ENCODE measurements around the gene KCNQ2. TPM values are rescaled to one million over a fixed set of nuclear protein-coding genes. Genes with fewer than 3 reads are reported as not detected.

The KCNQ2 gene
- total RNA-seq, 2 donors from 2014 or later: 0.19 to 0.27 TPM

DNA sequence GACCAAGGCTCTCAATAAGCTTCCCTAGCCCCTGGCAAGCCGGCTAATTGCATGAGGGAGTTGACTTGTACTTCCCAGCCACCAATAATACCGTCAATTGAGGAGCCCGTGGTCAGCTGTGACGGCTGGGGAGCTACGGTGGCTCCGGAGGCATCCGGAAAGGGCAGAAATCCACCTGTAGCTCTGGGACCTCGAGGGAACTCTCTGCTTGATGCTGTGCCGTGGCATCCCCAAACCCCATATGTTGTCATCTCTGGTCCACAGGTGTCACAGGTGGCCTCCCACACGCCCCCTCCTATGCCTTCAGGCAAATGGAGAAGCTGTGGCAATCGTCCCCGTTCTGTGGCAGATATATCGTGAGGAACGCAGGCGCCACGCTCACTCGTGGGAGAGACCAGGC, 5.5 kb upstream of the KCNQ2 start:
- H3K4me3 ChIP-seq: no peak overlapping the region
- intact Hi-C loops (cut with DNase I): no loop called here
- no peaks in the 10 kb centered on the region for H3K4me1 ChIP-seq
- H3K9ac ChIP-seq (ENCODE audit: low read depth in 2 of 2, low read length in 2 of 2): no peak overlapping the region
- no peak for DNase-seq
- no peaks in the 10 kb centered on the region for H3K36me3 ChIP-seq
- no peak overlapping the region for H3K27ac ChIP-seq
- TF ChIP-seq, protein P1, sequence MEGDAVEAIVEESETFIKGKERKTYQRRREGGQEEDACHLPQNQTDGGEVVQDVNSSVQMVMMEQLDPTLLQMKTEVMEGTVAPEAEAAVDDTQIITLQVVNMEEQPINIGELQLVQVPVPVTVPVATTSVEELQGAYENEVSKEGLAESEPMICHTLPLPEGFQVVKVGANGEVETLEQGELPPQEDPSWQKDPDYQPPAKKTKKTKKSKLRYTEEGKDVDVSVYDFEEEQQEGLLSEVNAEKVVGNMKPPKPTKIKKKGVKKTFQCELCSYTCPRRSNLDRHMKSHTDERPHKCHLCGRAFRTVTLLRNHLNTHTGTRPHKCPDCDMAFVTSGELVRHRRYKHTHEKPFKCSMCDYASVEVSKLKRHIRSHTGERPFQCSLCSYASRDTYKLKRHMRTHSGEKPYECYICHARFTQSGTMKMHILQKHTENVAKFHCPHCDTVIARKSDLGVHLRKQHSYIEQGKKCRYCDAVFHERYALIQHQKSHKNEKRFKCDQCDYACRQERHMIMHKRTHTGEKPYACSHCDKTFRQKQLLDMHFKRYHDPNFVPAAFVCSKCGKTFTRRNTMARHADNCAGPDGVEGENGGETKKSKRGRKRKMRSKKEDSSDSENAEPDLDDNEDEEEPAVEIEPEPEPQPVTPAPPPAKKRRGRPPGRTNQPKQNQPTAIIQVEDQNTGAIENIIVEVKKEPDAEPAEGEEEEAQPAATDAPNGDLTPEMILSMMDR (IDR thresholded peaks at IDR 0.05): no peak
- peaks cover 21% of the 10 kb centered on the region for H3K27me3 ChIP-seq
- no peaks in the 10 kb centered on the region for H3K9me3 ChIP-seq

DNA sequence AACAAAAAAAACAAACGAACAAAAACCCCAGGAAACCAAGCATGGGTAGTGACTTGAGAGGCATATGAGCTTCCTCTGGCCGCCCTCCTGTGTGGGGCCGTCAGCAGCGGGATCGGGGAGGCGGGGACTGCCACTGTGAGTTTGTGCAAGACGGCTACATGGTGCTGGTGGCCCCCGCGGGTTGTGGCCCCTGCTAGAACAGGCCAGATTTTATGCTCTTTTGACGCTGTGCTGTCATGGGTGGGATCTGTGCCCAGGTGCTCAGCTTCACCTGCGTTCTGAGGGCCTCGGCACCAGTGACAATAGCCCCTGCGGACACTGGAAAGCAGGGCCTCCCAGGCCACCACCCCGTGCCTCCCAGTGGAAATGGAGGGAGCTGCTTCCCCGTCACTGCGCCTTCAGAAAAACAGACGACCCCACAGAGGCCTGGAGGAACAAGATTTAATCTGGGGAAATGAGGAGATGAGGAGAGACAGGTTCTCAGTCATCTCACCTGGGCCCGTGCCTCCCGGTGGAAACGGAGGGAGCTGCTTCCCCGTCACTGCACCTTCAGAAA, 4.7 kb upstream of the KCNQ2 start:
- H3K4me1 ChIP-seq: no peaks in the 10 kb centered on the region
- TF ChIP-seq, protein P1 (IDR thresholded peaks at IDR 0.05): no peak
- peaks cover 24% of the 10 kb centered on the region for H3K27me3 ChIP-seq
- H3K4me3 ChIP-seq: no peak overlapping the region
- intact Hi-C loops (cut with DNase I): no loop called here
- H3K36me3 ChIP-seq: no peaks in the 10 kb centered on the region
- H3K27ac ChIP-seq: no peak overlapping the region
- DNase-seq: no peak
- H3K9ac ChIP-seq (ENCODE audit: low read depth in 2 of 2, low read length in 2 of 2): no peak overlapping the region
- no peaks in the 10 kb centered on the region for H3K9me3 ChIP-seq

DNA sequence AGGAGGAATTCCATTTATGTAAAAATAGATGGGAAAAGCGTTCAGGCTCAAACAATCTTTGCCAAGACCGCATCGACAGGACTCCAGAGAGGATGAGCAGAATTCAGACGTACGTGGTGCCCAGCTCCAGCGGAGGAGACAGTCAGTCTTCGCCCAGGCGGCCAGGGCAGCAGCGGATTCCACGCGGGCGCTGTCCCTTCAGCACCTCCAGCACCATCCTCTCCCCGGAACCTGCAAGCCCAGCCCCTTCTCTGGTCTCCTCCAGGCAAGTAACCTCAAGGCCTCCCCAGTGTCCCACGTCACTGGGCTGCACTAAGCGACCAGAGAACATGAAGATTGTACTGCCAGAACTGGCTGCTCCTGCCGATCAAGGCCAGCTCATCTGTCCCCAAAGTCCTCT, 2.8 kb upstream of the KCNQ2 start:
- no peak overlapping the region for H3K4me3 ChIP-seq
- TF ChIP-seq, protein P1 (IDR thresholded peaks at IDR 0.05): no peak
- intact Hi-C loops (cut with DNase I): no loop called here
- H3K27me3 ChIP-seq: peaks cover 40% of the 10 kb centered on the region
- no peaks in the 10 kb centered on the region for H3K4me1 ChIP-seq
- DNase-seq: no peak
- no peaks in the 10 kb centered on the region for H3K36me3 ChIP-seq
- no peaks in the 10 kb centered on the region for H3K9me3 ChIP-seq
- no peak overlapping the region for H3K27ac ChIP-seq
- H3K9ac ChIP-seq (ENCODE audit: low read depth in 2 of 2, low read length in 2 of 2): no peak overlapping the region

DNA sequence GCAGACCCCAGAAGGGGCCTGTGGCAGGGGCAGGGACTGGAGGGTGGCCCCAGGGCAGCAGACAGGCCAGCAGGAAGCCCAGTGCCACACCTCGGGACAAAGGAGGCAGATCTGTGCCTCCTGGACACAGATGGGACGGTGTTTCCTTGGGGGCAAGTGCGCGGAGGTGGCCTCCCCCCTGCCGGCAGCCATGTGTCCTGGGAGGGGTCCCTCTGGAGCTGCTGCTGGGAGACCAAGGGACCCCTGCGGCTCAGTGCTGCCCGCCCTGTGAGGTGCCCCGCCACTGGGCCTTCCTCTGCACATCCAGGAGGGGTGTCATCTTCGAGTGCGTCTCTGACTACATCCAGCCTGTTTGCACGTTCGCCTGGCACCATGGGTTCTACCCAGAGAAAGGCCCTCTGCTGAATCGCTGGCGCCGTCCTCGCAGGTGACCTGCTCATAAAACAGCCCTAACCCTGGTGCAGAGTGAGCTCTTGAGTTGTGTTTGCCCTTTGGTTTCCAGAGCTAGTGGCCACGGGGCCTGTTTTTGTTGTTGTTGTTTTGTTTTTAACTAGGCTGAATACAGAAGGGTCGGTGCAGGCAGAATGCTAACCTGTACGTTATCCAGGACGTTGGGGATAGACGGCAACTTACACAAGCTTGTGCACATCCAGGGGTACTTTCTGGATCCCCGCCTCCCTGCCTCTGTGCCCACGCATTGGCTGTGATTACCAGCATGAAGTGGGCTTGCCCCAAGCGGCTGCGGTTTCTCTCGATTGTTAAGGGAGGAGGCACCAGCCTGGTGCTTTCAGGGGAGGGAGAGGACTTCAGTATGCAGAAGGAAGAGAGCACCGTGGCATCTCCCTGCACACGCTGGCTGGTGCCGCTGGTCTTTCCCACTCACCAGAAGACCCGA, 1.3 kb upstream of the KCNQ2 start:
- Histone ChIP-seq H3K9ac (ENCODE audit: low read depth in 2 of 2, low read length in 2 of 2) (no peak overlapping the region), H3K27me3 (peaks cover 35% of the 10 kb centered on the region), H3K36me3 (no peaks in the 10 kb centered on the region), H3K4me1 (no peaks in the 10 kb centered on the region), H3K9me3 (no peaks in the 10 kb centered on the region), H3K4me3 (no peak overlapping the region), H3K27ac (no peak overlapping the region)
- DNase-seq: no peak
- intact Hi-C loops (cut with DNase I): no loop called here
- TF ChIP-seq, protein P1 (IDR thresholded peaks at IDR 0.05): no peak

DNA sequence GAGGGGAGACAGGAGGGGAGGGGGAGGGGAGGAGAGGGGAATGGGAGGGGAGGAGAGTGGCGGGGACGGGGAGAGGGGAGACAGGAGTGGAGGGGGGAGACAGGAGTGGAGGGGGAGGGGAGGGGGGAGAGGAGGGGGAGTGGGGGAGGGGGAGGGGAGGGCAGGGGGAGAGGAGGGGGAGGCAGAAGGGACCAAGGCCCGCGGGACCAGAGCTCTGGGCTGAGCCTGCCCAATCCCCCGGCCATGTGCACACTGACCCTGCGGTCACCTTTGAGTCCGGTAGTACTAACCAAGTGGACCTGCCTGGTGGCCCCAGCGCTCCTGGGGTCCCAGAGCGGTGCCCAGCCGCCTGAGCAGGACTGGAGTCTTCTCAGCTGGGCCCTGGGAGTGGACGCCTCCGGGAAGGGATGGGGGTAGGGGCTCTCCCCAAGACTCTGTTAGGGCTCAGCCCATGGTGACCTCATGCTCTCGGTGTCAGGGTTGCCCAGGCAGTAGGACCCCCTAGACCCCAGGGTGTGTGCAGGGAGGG, 471 bp upstream of the KCNQ2 start:
- H3K27me3 ChIP-seq: peaks cover 32% of the 10 kb centered on the region
- no peaks in the 10 kb centered on the region for H3K9me3 ChIP-seq
- no peaks in the 10 kb centered on the region for H3K36me3 ChIP-seq
- TF ChIP-seq, protein P1 (IDR thresholded peaks at IDR 0.05): no peak
- H3K27ac ChIP-seq: no peak overlapping the region
- no peaks in the 10 kb centered on the region for H3K4me1 ChIP-seq
- no peak for DNase-seq
- no peak overlapping the region for H3K4me3 ChIP-seq
- intact Hi-C loops (cut with DNase I): no loop called here
- no peak overlapping the region for H3K9ac ChIP-seq (ENCODE audit: low read depth in 2 of 2, low read length in 2 of 2)
